GM19468 (cell line): ENCODE results near the gene CCDC88B.

Experiments used
- ATAC-seq: cut with Tn5 transposase; IDR thresholded peaks from one replicate; pipeline ENCODE4 v1.9.1; 2021; ENCODE audit warnings: mild to moderate bottlenecking, moderate library complexity, moderate number of reproducible peaks; ENCODE audit not compliant: unreplicated experiment; ENCODE audit errors: extremely low read depth

CCDC88B gene

DNA sequence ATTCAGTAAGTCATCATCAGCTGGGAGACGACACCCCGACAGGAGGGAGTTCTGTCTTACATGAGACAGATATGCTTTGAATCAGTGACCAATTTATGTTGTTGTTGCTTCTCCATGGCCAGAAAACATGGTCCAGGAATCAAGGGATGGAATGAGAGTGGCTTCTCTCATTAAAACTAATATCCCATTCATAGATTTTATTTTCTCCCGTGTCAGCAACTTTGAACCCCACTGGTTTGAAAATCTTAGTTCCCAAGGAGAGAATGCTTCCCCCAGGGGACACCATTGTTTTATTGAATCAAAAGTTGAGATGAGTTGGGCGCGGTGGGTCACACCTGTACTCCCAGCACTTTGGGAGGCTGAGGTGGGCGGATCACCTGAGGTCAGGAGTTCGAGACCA, 61.8 kb downstream of the CCDC88B start:
- ATAC-seq: no peak

GRCh38 chr11:64403106-64403505, 63.1 kb downstream of the CCDC88B start:
- no peak for ATAC-seq

- no peak for ATAC-seq
Measured at GRCh38 chr11:64406221-64406946, 66.4 kb downstream of the CCDC88B start.
